Measurements from ENCODE around the gene RBM12. TPM values are rescaled to one million over a fixed set of nuclear protein-coding genes. Genes with fewer than 3 reads are reported as not detected.

The RBM12 gene, protein sequence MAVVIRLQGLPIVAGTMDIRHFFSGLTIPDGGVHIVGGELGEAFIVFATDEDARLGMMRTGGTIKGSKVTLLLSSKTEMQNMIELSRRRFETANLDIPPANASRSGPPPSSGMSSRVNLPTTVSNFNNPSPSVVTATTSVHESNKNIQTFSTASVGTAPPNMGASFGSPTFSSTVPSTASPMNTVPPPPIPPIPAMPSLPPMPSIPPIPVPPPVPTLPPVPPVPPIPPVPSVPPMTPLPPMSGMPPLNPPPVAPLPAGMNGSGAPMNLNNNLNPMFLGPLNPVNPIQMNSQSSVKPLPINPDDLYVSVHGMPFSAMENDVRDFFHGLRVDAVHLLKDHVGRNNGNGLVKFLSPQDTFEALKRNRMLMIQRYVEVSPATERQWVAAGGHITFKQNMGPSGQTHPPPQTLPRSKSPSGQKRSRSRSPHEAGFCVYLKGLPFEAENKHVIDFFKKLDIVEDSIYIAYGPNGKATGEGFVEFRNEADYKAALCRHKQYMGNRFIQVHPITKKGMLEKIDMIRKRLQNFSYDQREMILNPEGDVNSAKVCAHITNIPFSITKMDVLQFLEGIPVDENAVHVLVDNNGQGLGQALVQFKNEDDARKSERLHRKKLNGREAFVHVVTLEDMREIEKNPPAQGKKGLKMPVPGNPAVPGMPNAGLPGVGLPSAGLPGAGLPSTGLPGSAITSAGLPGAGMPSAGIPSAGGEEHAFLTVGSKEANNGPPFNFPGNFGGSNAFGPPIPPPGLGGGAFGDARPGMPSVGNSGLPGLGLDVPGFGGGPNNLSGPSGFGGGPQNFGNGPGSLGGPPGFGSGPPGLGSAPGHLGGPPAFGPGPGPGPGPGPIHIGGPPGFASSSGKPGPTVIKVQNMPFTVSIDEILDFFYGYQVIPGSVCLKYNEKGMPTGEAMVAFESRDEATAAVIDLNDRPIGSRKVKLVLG
- polyA plus RNA-seq = 79.6 to 105 TPM (median 98.9 TPM) in 3 replicates
- 25.1 TPM for polyA plus RNA-seq (2011; ENCODE audit: low read depth)
- 43.4 and 60.6 TPM in 2 replicates for polyA plus RNA-seq (2011; cell fraction: cytosol; rRNA removed)
- 116 and 136 TPM in 2 replicates for polyA plus RNA-seq (2011; cell fraction: nucleus; rRNA removed)
- 22.6 and 55.7 TPM in 2 replicates for polyA plus RNA-seq (2012; ENCODE audit: low replicate concordance)
- polyA minus RNA-seq = 128 to 175 TPM (median 135 TPM) in 3 replicates
- 28.8 TPM for polyA minus RNA-seq (2011; cell fraction: cytosol; rRNA and poly(A)+ RNA removed)
- 44.2 and 113 TPM in 2 replicates for polyA minus RNA-seq (2011; cell fraction: nucleus; rRNA and poly(A)+ RNA removed)

DNA sequence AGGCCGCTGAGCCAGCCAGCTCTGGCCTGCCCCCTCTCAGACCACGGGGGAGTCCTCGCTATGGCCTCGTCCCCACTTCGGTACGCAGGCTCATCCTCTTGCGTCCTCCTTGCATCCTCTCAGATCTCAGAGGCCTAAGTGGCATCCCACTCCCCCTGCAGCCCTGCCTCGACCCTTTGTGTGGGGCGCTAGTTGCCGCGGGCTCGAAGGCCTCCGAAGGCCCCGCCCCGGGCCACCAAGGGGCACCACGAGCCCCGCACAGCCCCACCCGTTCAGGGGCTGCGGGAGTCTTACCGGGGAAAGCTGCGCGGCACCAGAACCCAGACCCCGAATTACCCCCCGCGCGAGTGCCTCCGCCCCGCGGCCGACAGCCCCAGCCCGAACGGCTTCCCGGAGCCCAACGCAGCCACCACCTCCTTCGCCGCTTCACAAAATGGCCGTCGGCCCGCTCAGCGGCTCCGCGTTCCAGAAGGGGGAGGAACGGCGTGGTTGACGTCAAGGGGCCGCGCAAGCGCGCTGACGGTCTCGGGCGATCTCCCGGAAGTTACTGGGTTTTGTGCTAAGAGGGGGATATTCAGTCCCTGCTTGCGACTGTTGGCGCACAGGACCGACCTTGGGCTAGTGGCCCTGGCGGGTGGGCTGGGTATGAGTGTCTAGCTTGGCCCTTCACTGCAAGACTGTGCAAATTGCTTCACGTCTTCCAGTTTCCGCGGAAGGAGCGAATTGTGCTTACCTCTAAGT, at the start of gene RBM12, which contains the start of gene CPNE1:
Gene RBM12 (minus strand): TSS at position 435 of the 741 bp plus-strand sequence. CDS start 9,578 bp downstream, outside the sequence.
Gene CPNE1 (minus strand): TSS at position 435 of the 741 bp plus-strand sequence. CDS start 31,977 bp downstream, outside the sequence.
- H3K79me2 ChIP-seq (ENCODE audit: control insufficient read depth, insufficient read depth, low read length) = peaks cover 52% of the 10 kb centered on the region
- peak; percentile 53 for FAIRE-seq

More for the DNA sequence above, at the start of gene RBM12, which contains the start of gene CPNE1:
- Histone ChIP-seq H3K4me3 (ENCODE audit: control insufficient read depth in 2 of 3, extremely low read depth in 1 of 3, insufficient read depth in 2 of 3, low read depth in 1 of 3, low read length in 3 of 3) (peak within 1 kb of the TSS; percentile 77 to 89 (median 77)), H3K36me3 (ENCODE audit: control insufficient read depth in 2 of 2, extremely low read depth in 1 of 2, insufficient read depth in 2 of 2, low read length in 2 of 2) (peaks cover 4 to 7% of the 10 kb centered on the region in 2 experiments), H3K4me2 (ENCODE audit: control insufficient read depth, extremely low read depth, insufficient read depth, low read depth, low read length) (peak within 1 kb of the TSS; percentile 99), H3K9ac (ENCODE audit: control insufficient read depth, extremely low read depth, insufficient read depth, low read length) (peak within 1 kb of the TSS; percentile 96), H3K4me1 (ENCODE audit: control insufficient read depth, extremely low read depth, insufficient read depth, low read length) (peaks cover 36% of the 10 kb centered on the region), H3K27ac (ENCODE audit: control insufficient read depth, insufficient read depth, low read length) (peak within 1 kb of the TSS; percentile 92), H3K9me1 (ENCODE audit: control insufficient read depth, extremely low read depth, insufficient read depth, low read length) (no peaks in the 10 kb centered on the region), H3K27me3 (ENCODE audit: control insufficient read depth, extremely low read depth, insufficient read depth, low read length) (no peaks in the 10 kb centered on the region), H3K9me3 (ENCODE audit: control insufficient read depth, low read depth, low read length) (no peaks in the 10 kb centered on the region), H2AFZ (ENCODE audit: control insufficient read depth, low read length) (peak within 1 kb of the TSS; percentile 98), H4K20me1 (ENCODE audit: control insufficient read depth, extremely low read depth, insufficient read depth, low read length) (peaks cover 24% of the 10 kb centered on the region)
- TF ChIP-seq, protein P1, sequence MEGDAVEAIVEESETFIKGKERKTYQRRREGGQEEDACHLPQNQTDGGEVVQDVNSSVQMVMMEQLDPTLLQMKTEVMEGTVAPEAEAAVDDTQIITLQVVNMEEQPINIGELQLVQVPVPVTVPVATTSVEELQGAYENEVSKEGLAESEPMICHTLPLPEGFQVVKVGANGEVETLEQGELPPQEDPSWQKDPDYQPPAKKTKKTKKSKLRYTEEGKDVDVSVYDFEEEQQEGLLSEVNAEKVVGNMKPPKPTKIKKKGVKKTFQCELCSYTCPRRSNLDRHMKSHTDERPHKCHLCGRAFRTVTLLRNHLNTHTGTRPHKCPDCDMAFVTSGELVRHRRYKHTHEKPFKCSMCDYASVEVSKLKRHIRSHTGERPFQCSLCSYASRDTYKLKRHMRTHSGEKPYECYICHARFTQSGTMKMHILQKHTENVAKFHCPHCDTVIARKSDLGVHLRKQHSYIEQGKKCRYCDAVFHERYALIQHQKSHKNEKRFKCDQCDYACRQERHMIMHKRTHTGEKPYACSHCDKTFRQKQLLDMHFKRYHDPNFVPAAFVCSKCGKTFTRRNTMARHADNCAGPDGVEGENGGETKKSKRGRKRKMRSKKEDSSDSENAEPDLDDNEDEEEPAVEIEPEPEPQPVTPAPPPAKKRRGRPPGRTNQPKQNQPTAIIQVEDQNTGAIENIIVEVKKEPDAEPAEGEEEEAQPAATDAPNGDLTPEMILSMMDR (optimal IDR thresholded peaks at IDR 0.05 in 1 of 3, IDR thresholded peaks at IDR 0.05 in 1 of 3, conservative IDR thresholded peaks at IDR 0.05 in 1 of 3; ENCODE audit: extremely low read depth in 1 of 3, insufficient read depth in 2 of 3, low read length in 3 of 3) = no peak
- no peak for TF ChIP-seq EZH2 (IDR thresholded peaks at IDR 0.05; ENCODE audit: low read length)
- dilution Hi-C loops (cut with MboI; ENCODE audit: extremely low pct_ligation_motif_present, low sequenced_read_pairs) = no loop called here
- peak; percentile 53 for DNase-seq (ENCODE audit: low read depth, low spot score)

Data from keratinocyte (primary cell).